Stimulated activated CD8-positive, alpha-beta memory T cell treated with anti-CD3 and anti-CD28 coated beads, Interleukin-12 subunit alpha, Interleukin-12 subunit beta, amount 100 ng/mL, for 24 hours (primary cell): ENCODE measurements around the gene PTPRCAP.
"Not testable (repeated sequence)": the region's sequence is repeated elsewhere in the genome, so short reads cannot be mapped to it uniquely, and the experiment has no call there.

Source experiments
- DNase-seq: peaks from one replicate; pipeline ENCODE4 v3.0.0-alpha.2; 2020; ENCODE audit errors: extremely low read depth

PTPRCAP gene, protein sequence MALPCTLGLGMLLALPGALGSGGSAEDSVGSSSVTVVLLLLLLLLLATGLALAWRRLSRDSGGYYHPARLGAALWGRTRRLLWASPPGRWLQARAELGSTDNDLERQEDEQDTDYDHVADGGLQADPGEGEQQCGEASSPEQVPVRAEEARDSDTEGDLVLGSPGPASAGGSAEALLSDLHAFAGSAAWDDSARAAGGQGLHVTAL

DNA sequence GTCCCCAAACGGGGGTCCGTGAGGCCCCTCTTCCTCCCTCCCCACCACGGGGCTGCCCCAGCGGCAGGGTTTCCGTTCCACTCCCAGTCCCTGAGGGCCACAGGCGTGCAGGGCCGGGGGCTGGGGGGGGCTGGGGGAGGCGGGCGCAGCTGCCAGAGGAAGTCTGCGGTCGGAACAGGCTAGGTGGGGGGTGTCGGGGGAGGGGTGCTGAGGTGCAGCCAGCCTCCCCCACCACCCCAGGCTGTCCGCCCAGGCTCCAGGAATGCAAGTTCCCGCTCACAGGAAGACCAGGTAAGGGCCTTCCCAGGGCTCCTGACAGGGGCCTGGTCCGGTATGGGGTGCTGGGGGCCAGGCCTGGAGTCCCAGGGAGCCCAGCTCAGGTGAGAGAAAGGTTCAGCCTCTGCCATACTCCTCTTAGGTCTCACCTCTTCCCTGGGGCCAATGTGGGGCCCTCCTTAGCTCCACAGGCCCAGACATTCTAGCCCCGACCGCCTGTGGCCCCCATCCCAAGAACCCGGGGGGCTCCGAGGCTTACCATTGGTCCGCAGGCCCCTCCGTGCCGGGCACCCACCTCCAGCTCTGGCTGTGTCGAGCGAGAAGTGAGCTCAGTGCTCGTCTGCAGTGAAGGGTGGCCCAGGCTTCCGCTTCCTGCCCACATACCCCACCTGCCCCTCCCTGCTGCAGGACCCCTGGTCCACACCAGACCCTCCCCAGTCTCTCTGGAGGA is at the start of gene PTPRCAP:
Gene PTPRCAP (minus strand): TSS at position 601 of the 727 bp plus-strand sequence. CDS start 63 bp downstream, at position 538.
- DNase-seq: peak; percentile 60

DNA sequence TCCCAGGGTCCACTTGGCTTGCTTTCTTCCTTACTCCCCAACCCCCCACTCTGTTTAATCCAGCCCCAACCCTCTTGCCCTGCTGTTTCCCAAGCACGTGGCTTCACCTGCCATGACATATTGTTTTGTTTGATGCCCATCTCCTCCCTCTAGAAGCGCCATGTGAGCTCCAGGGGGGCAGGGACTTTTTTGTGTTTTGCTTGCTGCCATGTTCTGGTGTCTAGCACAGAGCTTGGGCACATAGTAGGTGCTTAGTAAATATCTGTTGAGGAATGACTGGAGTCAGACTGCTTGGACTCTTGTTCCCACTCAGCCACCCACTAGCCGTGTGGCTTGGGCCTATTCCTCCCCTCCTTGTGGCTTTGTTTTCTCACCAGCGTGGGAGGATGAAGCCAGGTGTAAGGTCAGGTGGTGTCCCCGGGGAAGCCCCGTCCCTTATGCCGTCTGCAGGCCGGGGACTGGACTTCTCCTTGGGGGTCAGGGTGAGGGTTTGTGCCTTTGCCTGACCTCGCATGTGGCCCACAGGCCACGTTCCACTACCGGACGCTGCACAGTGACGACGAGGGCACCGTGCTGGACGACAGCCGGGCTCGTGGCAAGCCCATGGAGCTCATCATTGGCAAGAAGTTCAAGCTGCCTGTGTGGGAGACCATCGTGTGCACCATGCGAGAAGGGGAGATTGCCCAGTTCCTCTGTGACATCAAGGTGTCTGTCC is 49.2 kb upstream of the PTPRCAP start:
- DNase-seq: no peak

DNA sequence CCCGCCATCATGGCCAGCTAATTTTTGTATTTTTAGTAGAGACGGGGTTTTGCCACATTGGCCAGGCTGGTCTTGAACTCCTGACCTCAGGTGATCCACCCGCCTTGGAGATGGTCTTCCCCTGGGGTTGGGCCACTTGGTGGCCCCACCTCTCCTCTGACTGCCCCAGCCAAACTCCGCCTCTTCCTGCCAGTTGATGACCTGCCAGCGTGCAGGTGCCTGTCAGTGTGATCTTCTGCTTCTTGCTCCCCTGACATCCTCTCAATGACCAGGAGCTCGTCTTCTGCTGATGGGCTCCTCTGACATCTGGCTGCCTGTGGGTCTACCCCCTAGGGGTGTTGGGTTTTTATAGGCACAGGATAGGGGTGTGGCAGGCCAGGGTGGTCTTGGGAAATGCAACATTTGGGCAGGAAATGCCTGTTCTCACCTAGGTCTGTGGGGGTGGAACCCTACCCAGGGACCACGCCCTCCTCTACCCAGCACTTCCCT is 48.4 kb upstream of the PTPRCAP start:
- not testable (repeated sequence) for DNase-seq

DNA sequence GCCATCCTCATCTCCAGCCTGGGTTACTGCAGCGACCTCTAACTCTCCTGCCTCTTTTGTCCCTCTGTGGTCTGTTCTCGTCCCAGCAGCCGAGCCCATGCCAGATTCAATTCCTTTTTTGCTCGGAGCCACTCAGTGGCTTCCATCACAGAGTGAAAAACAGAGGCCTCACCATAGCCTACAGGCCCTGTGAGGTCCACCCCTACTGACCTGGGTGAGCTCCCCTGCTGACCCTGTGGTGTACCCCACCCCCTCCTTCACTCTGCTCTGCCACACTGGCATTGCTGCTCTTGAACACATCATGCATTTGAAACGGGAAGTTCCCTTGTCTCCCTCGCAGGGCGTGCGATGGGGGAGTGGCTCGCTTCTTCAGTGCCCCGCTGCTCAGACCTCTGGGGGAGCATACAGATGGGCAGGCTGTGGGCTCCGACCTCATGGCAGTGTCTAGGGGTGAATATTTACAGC is 47.4 kb upstream of the PTPRCAP start:
- DNase-seq: no peak

DNA sequence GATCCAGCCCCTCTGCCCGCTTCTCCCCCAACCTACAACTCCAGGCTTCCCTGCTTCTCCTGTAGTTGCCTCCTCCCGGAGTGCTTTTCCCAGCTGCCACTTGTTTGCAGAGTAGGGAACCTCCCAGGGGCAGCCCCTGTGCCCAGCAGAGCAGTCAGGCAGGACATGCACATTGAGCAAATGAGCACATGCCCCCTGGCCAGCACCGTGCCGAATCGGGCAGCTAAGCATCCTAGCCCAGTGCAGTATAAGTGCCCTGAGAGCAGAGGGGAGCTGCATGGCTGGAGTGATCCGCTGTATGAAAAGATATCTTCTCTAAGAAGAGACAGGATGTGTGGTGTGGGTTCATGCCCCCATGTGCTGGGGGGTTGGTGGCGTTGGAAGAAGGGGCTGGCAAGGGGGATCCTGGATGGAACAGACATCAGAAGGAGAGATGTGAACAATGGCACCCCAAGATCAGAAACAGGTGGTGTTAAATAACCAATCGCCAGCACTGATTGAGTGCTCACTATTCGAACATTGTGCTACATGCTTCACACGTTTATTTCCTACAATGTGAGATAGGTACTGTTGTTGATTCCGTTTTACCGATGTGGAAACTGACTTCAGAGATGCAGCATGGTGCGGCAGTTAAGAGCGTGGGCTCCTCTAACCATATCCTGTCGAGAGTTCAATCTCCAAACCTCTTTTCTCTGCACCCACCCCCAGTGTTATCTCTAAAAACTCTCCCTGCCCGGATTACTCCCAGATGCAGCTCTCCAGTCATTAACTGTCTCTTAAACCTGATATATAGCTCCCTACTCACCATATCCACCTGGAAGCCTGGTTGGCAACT is 46.6 kb upstream of the PTPRCAP start:
- no peak for DNase-seq

DNA sequence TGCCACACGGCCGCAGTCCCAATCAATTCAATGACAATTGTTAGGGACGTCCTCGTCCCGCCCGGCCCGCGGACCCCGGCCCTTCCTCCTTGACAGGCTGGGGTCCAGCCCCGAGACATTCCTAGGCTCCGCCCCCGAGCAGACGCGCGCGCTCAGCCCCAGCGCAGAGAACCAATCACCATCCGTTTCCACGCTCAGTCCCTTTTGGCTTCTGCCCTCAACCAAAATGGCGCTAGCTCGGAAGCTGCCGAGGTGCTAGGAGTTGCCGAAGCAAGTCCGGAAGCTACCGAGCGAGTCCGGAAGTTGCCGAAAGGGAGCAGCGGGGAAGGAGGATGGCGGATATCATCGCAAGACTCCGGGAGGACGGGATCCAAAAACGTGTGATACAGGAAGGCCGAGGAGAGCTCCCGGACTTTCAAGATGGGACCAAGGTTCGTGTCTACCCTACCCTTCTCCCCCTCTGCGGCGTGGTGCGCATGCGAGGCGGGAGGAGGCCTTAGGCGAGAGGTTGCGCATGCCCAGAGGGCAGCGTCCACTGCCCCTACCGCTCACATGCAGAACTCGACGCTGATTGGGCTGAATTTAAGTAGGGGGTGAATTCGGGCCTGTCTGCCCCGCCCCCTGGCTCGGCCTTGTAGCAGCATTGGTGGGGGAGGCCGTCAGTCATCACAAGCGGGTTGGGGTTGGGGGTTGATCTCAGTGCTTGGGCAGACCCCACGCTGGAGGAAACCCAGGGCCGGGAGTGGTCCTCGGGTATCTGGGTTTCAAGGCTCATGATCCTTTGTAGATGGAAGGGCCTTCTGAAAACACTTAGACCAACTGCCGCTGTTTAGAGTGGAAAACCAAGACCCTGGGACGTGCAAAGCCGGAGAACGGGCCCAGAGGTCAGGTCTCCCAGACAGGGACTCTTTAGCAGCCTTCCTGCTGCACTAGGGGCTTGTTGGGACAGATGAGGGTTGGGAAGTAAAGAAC is 45.6 kb upstream of the PTPRCAP start, which contains the start of gene AIP:
Gene AIP (plus strand): TSS at position 200 of the 972 bp plus-strand sequence. CDS start 133 bp downstream, at position 333.
- DNase-seq: peak; percentile 92

DNA sequence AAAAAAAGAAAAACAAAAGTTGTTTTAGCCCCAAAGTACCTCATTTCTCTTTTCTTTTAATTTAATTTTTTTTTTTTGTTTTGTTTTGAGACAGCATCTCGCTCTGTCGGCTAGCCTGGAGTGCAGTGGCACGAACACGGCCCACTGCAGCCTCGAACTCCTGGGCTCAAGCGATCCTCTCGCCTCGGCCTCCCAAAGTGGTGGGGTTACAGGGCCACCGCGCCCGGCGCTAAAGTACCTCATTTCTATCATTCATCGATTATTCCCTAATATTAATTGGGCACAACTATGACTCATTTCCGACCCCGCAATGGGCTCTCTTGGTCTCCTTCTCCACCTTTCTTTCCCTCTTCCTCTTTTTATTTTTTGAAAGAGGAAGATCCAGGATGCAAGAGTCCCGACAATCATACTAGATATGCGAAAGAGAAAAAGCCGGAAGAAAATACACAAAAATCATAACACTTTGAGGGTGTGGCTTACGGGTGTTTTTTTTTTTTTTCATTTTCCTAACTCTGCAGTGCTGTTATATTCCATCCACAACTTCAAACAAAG is 44.9 kb upstream of the PTPRCAP start:
- no peak for DNase-seq

DNA sequence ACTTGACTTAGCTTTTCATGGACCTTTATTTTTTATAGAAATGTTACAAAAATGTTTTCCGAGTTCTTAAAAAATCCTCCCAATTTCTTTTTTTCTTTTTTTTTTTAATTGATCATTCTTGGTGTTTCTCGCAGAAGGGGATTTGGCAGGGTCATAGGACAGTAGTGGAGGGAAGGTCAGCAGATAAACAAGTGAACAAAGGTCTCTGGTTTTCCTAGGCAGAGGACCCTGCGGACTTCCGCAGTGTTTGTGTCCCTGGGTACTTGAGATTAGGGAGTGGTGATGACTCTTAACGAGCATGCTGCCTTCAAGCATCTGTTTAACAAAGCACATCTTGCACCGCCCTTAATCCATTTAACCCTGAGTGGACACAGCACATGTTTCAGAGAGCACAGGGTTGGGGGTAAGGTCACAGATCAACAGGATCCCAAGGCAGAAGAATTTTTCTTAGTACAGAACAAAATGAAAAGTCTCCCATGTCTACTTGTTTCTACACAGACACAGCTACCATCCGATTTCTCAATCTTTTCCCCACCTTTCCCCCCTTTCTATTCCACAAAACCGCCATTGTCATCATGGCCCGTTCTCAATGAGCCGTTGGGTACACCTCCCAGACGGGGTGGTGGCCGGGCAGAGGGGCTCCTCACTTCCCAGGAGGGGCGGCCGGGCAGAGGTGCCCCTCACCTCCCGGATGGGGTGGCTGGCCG is 40.0 kb upstream of the PTPRCAP start:
- DNase-seq: not testable (repeated sequence)

DNA sequence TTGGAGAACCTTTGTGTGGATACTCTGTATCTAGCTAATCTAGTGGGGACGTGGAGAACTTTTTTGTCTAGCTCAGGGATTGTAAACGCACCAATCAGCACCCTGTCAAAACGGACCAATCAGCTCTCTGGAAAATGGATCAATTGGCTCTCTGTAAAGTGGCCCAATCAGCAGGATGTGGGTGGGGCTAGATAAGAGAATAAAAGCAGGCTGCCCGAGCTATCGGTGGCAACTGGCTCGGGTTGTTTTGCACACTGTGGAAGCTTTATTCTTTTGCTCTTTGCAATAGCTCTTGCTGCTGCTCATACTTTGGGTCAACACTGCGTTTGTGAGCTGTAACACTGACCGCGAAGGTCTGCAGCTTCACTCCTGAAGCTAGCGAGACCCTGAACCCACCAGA is 39.2 kb upstream of the PTPRCAP start:
- not testable (repeated sequence) for DNase-seq

DNA sequence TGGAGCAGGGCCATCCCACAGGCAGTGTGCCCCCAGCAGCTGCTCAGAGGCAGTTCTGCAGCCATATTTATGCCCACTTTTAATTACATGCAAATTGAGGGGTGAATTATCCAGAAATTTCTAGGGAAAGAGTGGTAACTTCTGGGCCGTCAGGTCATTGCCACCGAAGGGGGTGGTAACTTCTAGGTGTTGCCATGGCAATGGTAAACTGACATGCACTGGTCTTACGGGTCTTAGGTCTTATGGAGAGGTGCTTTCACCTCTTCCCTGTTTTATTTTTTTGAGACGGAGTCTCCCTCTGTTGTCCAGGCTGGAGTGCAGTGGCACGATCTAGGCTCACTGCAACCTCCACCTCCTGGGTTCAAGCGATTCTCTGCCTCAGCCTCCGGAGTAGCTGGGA is 35.4 kb upstream of the PTPRCAP start:
- DNase-seq: no peak

DNA sequence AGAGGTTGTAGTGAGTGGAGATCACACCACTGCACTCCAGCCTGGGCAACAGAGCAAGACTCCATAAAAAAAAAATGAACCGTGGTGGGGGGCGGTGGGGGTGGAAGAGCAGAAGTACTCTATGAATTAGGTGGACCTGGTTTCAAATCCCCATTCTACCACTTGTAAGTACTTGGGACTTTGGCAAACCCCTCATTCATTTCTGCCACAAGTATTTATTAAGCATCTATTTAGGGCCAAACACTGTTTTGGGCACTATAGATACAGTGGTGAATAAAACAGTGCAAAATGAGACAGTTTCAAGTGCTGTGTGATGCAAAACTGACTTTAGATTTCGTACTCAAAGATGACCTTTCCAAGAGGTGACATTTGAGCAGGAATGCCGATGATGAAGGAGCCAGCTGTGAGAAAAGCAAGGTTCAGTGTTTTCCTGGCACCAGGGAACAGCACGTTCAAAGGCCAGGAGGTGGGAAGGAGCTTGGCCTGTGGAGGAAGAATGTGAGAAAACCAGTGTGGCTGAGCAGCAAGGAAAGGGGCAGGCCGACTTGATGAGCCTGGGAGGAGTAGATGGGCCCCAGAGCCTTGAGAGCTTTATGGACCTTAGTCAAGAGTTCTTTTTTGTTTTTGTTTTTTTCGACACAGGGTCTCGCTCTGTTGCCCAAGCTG is 33.0 kb upstream of the PTPRCAP start:
- no peak for DNase-seq

DNA sequence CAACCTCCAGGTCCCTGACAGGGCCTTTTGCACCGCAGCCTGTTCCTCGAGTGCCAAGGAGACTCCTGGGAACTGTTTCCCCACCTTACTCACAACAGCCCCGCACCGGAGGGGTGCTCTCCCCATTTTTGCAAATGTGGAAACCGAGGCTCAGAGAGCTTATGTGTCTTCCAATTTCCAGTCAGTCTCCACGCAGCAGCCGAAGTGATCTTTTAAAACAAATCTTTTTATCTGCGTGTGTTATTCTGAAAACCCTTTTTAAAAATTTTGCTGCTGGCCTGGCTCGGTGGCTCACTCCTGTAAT is 32.0 kb upstream of the PTPRCAP start:
- DNase-seq: no peak

DNA sequence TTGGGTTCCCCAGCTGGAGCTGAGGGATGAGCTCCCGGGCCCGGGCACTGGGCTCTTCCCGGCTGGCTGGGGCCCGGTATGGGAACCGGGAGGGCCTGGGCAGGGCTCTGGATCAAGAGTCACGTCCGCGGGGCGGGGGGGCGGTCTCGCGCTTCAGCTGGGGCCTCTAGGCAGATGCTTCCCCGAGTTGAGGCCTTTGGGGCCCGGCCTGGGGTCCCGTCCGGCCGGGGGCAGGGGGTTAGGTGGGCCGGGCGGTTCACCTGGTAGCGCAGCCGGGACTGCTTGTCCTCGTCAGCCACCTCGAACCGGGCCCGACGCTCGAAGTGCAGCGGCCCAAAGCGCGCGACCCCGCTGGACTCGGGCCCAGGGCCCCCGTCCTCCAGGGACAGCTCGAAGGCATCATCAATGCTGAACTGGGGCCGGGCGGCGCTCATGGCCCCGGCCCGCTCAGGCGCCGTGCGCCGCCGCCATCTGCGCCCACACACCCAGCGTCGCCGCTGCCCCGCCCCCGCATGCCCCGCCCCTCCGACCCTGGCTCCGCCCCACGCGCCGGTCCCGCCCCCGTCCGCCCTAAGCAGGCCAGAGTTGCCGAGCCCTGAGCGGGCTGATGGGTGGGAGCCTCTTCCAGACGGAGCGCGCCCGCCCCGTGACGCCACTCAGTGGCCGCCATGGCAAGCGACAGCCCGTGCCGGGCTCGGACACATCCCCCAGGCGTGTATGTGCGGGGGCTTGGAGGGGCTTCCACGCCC is 31.5 kb upstream of the PTPRCAP start, which contains the start of gene TMEM134:
Gene TMEM134 (minus strand): TSS at position 493 of the 749 bp plus-strand sequence. CDS start 59 bp downstream, at position 434.
- peak; percentile 81 for DNase-seq

DNA sequence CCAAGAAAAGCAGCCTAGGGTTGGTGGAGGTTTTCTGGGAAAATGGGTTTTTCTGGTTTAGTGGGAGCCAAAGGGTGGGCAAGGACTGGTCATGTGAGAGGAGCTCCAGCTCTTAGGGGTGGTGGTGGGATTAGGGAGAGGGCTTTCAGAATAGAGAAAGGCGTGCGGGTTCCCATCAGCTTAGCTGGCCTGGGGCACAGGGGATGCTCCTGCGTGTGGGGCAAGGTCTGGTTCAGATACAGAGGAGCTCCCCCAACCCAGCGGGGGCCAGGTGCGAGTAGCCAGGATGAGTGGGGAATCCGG is 30.9 kb upstream of the PTPRCAP start:
- no peak for DNase-seq

DNA sequence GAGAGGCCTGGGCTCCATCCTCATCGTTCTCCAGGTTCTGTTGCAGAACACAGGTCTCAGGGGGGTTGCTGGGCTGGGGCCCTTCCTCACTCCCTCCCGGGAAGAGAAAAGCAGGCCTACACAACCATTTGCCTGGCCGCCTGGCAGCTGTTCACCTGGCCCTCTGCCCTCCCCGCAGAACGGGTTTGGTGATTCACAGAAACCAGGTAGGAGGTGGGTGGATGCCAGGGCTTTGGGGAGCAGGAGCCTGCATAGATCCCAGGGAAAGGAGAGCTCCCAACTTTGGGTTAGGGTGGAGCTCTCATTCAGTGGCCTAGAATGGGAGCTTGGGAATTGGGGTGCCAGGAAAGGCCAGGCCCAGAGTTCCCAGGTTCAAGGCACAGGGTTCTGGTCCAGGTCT is 30.6 kb upstream of the PTPRCAP start:
- no peak for DNase-seq

DNA sequence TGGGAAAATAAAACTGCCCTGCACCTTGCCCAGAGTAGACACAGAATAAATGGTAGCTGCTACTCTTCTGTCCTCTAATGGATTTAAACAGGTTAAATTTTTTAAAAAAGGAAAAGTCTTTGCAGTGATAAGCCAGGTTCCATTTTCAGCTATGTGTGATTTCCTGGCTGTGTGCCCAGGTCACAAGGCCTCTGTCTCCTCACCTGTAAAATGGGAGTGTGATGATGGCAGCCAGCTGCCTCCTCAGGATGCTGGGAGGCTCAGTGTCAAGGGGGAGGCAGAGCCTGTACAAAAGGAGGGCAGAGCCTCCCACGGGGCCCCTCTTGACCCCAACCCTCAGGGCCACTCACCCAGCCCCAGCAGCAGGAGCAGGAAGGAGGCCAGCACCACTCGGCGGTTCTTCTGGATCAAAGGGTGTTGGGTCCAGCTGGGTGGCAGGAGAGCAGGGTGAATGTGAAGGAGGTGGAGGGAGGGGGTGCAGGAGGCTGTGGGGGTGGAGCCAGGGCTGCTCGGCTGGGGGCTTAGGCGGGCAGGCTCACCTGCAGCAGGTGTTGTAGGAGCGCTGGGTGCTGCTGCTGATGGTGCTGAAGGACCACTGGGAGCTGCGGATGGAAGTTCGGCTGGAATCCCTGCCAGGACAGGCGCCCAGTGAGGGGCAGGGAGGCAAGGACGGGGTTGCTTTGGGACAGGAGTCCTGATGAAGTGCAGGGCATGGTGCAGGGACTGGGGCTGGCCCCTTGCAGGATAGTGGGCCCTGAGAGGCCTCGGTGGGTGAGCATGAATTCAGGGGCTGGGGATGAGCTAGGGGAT is 29.7 kb upstream of the PTPRCAP start:
- DNase-seq: no peak

DNA sequence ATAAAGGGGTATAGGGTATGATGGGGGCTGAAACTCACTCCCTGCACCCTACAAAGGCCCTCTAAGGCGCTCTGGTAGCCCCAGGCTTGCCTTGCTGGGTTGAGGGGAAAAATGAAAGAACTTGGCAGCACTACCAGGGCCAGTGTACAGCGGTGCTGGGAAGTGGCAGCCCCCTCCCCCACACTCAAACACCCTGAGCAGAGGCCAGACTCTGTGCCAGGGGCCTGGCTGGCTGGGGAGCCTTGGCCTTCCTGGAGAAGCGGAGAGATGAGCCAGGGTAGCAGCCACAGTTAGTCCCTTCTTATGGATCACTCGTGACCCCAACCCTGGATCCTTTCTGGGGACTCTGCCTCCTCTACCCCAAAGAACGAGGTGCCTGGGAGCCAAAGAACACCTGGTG is 28.9 kb upstream of the PTPRCAP start:
- DNase-seq: no peak
